Stomach (tissue), 4 donors: ENCODE results near the gene PRICKLE2.

Experiments
- EP300 ChIP-seq: sonication (generic); formaldehyde crosslinking; IDR thresholded peaks from one replicate; pipeline ENCODE4 v1.6.1; 2017; ENCODE audit warnings: antibody characterized with exemption
- POLR2AphosphoS5 ChIP-seq, 3 donors: sonication (generic); formaldehyde crosslinking; IDR thresholded peaks; one replicate each; pipeline ENCODE4 v1.6.1; 2016; ENCODE audit warnings: antibody characterized with exemption in 3 of 3
- TF ChIP-seq, protein P1 (sequence below), 7 experiments: fragments of 450-650 bp in 4 of 7; fragments of 200-600 bp in 3 of 7; sonication (generic) in 3 of 7; IDR thresholded peaks; one replicate each; pipeline ENCODE4 v1.5.1; 2016 to 2019; ENCODE audit warnings: antibody characterized with exemption in 7 of 7, control low read depth in 2 of 7, mild to moderate bottlenecking in 1 of 7

DNA sequence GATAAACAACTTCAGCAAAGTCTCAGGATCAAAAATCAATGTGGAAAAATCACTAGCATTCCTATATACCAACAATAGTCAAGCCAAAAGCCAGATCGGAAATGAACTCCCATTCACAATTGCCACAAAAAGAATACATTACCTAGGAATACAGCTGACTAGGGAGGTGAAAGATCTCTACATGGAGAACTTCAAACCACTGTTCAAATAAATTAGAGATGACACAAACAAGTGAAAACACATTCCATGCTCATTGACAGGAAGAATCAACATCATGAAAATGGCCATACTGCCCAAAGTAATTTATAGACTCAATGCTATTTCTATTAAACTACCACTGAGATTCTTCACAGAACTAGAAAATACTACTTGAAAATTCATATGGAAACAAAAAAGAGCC is 107.8 kb downstream of the PRICKLE2 start:
- TF ChIP-seq, protein P1, sequence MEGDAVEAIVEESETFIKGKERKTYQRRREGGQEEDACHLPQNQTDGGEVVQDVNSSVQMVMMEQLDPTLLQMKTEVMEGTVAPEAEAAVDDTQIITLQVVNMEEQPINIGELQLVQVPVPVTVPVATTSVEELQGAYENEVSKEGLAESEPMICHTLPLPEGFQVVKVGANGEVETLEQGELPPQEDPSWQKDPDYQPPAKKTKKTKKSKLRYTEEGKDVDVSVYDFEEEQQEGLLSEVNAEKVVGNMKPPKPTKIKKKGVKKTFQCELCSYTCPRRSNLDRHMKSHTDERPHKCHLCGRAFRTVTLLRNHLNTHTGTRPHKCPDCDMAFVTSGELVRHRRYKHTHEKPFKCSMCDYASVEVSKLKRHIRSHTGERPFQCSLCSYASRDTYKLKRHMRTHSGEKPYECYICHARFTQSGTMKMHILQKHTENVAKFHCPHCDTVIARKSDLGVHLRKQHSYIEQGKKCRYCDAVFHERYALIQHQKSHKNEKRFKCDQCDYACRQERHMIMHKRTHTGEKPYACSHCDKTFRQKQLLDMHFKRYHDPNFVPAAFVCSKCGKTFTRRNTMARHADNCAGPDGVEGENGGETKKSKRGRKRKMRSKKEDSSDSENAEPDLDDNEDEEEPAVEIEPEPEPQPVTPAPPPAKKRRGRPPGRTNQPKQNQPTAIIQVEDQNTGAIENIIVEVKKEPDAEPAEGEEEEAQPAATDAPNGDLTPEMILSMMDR (IDR thresholded peaks at IDR 0.05) = no peak
- TF ChIP-seq EP300 = no peak
- TF ChIP-seq POLR2AphosphoS5 (IDR thresholded peaks at IDR 0.05) = no peak
